HG03103 (cell line): Measurements from ENCODE around the gene C14orf93.
"Not testable (repeated sequence)": the region's sequence is repeated elsewhere in the genome, so short reads cannot be mapped to it uniquely, and the experiment has no call there.

Experiments
- ATAC-seq: cut with Tn5 transposase; IDR thresholded peaks from one replicate; pipeline ENCODE4 v1.9.1; 2021; ENCODE audit warnings: low read depth; ENCODE audit not compliant: unreplicated experiment

C14orf93 gene

GRCh38 chr14:22977684-22978486, 32.1 kb downstream of the C14orf93 start:
- no peak for ATAC-seq

- ATAC-seq, result no peak
These were observed 32.6 kb downstream of the C14orf93 start for GRCh38 chr14:22977434-22977683.

- no peak for ATAC-seq
These were observed 33.1 kb downstream of the C14orf93 start for GRCh38 chr14:22976620-22977433.

GRCh38 chr14:22974530-22975313, 35.2 kb downstream of the C14orf93 start:
- no peak for ATAC-seq

GRCh38 chr14:22973217-22974032, 36.5 kb downstream of the C14orf93 start:
- ATAC-seq, result no peak

- ATAC-seq, result no peak
These were observed 37.5 kb downstream of the C14orf93 start for GRCh38 chr14:22972313-22972930.

GRCh38 chr14:22971152-22971551, 38.8 kb downstream of the C14orf93 start:
- no peak for ATAC-seq

- ATAC-seq, result no peak
These were observed 43.1 kb downstream of the C14orf93 start for GRCh38 chr14:22966783-22967269.

GRCh38 chr14:22965916-22966782, 43.8 kb downstream of the C14orf93 start:
- not testable (repeated sequence) for ATAC-seq

GRCh38 chr14:22962061-22962676, 47.8 kb downstream of the C14orf93 start:
- ATAC-seq, result no peak

GRCh38 chr14:22955702-22956569, 54.0 kb downstream of the C14orf93 start:
- no peak for ATAC-seq

GRCh38 chr14:22952418-22952817, 57.5 kb downstream of the C14orf93 start:
- no peak for ATAC-seq

GRCh38 chr14:22951795-22952194, 58.1 kb downstream of the C14orf93 start:
- ATAC-seq, result not testable (repeated sequence)

- no peak for ATAC-seq
These were observed 64.3 kb downstream of the C14orf93 start for GRCh38 chr14:22945642-22946041.

- no peak for ATAC-seq
These were observed 70.3 kb downstream of the C14orf93 start for GRCh38 chr14:22939684-22940083.
